CD4-positive, CD25-positive, alpha-beta regulatory T cell (primary cell): ENCODE measurements around the gene ACKR2. TPM values are rescaled to one million over a fixed set of nuclear protein-coding genes. Genes with fewer than 3 reads are reported as not detected.
A peak's percentile ranks its signal among the peaks of the same experiment; 100 is the strongest.
"Not testable (repeated sequence)": the region's sequence is repeated elsewhere in the genome, so short reads cannot be mapped to it uniquely, and the experiment has no call there.

Experiments
- ATAC-seq, 2 donors: fragments of 150-1000 bp; cut with Tn5 transposase; one replicate each; pipeline ENCODE4 v1.10.0; 2021; ENCODE audit warnings: low read depth in 2 of 2, moderate number of reproducible peaks in 2 of 2, moderate library complexity in 1 of 2
- DNase-seq, 3 donors: peaks; one replicate each; pipeline versions ENCODE4 v3.0.0 to v3.0.0-alpha.2; 2012 to 2022; ENCODE audit warnings: mixed read lengths in 1 of 3
- H3K27ac ChIP-seq: one replicate; pipeline ENCODE4 v1.7.0; 2013; ENCODE audit warnings: mild to moderate bottlenecking, low read length; ENCODE audit not compliant: insufficient read depth, poor library complexity, severe bottlenecking
- H3K27me3 ChIP-seq: one replicate; pipeline ENCODE4 v1.7.0; 2013; ENCODE audit warnings: low read length; ENCODE audit not compliant: control insufficient read depth, insufficient read depth
- H3K36me3 ChIP-seq: one replicate; pipeline ENCODE4 v1.7.0; 2013; ENCODE audit warnings: mild to moderate bottlenecking, low read length, moderate library complexity; ENCODE audit not compliant: control insufficient read depth, insufficient read depth
- H3K4me1 ChIP-seq: 2 replicates; pipeline ENCODE4 v1.7.0; 2013; ENCODE audit warnings: mild to moderate bottlenecking, low read length; ENCODE audit not compliant: insufficient read depth, control insufficient read depth, poor library complexity, severe bottlenecking
- H3K4me3 ChIP-seq: one replicate; pipeline ENCODE4 v1.7.0; 2013; ENCODE audit warnings: low read depth, mild to moderate bottlenecking, low read length, moderate library complexity
- H3K9me3 ChIP-seq, 2 experiments: 1 replicate in 1 of 2; 2 replicates in 1 of 2; pipeline ENCODE4 v1.7.0; 2013; ENCODE audit warnings: low read length in 2 of 2, mild to moderate bottlenecking in 1 of 2, moderate library complexity in 1 of 2; ENCODE audit not compliant: control insufficient read depth in 2 of 2
- H3K27ac Mint-ChIP-seq, 3 donors: one replicate each; pipeline ENCODE4 v1.8.0; 2020 to 2022; ENCODE audit warnings: mild to moderate bottlenecking in 3 of 3, mixed read lengths in 3 of 3, moderate library complexity in 2 of 3
- H3K27me3 Mint-ChIP-seq: one replicate; pipeline ENCODE4 v1.8.0; 2022; ENCODE audit warnings: mild to moderate bottlenecking, mixed read lengths
- H3K36me3 Mint-ChIP-seq: one replicate; pipeline ENCODE4 v1.8.0; 2020; ENCODE audit warnings: mixed read lengths
- H3K4me1 Mint-ChIP-seq, 4 donors: one replicate each; pipeline ENCODE4 v1.8.0; 2020 to 2022; ENCODE audit warnings: mixed read lengths in 4 of 4, mild to moderate bottlenecking in 1 of 4
- H3K4me3 Mint-ChIP-seq, 4 donors: one replicate each; pipeline ENCODE4 v1.8.0; 2020 to 2022; ENCODE audit warnings: mild to moderate bottlenecking in 4 of 4, mixed read lengths in 4 of 4, moderate library complexity in 3 of 4
- H3K9me3 Mint-ChIP-seq, 7 donors: one replicate each; pipeline ENCODE4 v1.8.0; 2020 to 2022; ENCODE audit warnings: mixed read lengths in 7 of 7, mild to moderate bottlenecking in 3 of 7, moderate library complexity in 2 of 7
- polyA plus RNA-seq, 4 donors: library from polyadenylated mRNA; unstranded; fragments of 300-500 nt; fragmentation: Illumina TruSeq; gene quantifications; one replicate each; pipeline ENCODE4 v1.2.3, GENCODE V29; 2021
- total RNA-seq: library from RNA; stranded (reverse); gene quantifications from one replicate; pipeline ENCODE4 v1.2.3, GENCODE V29; 2022

The ACKR2 gene
- total and polyA plus RNA-seq, 5 donors from 2014 or later = 0.29 to 0.35 TPM; not detected in 3

DNA sequence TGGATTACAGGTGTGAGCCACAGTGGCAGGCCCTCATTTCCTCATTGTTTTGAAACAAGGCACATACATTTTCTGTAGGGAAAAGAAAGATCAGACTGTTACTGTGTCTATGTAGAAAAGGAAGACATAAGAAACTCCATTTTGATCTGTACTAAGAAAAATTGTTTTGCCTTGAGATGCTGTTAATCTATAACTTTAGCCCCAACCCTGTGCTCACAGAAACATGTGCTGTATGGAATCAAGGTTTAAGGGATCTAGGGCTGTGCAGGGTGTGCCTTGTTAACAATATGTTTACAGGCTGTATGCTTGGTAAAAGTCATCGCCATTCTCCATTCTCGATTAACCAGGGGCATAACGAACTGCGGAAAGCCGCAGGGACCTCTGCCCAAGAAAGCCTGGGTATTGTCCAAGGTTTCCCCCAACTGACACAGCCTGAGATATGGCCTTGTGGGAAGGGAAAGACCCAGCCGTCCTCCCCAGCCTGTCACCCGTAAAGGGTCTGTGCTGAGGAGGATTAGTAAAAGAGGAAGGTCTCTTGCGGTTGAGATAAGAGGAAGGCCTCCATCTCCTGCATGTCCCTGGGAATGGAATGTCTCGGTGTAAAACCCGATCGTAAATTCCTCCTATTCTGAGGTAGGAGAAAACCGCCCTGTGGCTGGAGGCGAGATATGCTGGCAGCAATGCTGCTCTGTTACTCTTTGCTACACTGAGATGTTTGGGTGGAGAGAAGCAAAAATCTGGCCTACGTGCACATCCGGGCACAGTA, 2.1 kb downstream of the ACKR2 start:
- not testable (repeated sequence) for H3K27ac ChIP-seq, H3K9me3 Mint-ChIP-seq, H3K4me3 Mint-ChIP-seq, H3K9me3 ChIP-seq, H3K36me3 ChIP-seq, H3K4me1 Mint-ChIP-seq, ATAC-seq, H3K36me3 Mint-ChIP-seq, H3K4me3 ChIP-seq, DNase-seq, H3K4me1 ChIP-seq
- H3K27me3 ChIP-seq = peaks cover 11% of the 10 kb centered on the region
- Mint-ChIP-seq H3K27ac (peak overlapping the region in 1 of 3 donors; percentile 16), H3K27me3 (peaks cover 28% of the 10 kb centered on the region)

DNA sequence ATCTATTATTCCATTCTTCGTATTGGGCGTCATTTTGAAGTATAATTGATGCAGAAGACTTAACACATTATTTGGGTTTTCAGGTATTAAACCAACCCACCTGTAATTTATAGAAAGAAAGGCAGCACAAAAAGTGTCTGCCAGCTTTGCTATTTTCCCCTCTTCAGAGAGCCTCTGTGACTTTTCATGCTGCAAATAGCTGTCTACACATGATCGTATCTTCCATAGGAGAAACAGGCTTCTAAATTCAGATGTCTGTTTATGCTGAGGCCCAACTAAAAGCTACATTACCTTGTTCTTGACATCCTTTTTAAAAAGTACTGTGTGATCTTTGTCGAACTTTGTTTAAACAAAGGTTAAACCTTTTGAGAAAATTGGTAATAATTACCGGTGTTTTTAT, 5.0 kb downstream of the ACKR2 start:
- no peak for DNase-seq
- Mint-ChIP-seq H3K4me1 (no peaks in the 10 kb centered on the region), H3K27me3 (peaks cover 15% of the 10 kb centered on the region), H3K4me3 (no peak overlapping the region), H3K36me3 (no peaks in the 10 kb centered on the region), H3K9me3 (peaks cover 0 to 4% (median 0%) of the 10 kb centered on the region in 7 donors), H3K27ac (no peak overlapping the region)
- peaks cover 4% of the 10 kb centered on the region for H3K27me3 ChIP-seq
- no peaks in the 10 kb centered on the region for H3K36me3 ChIP-seq
- H3K27ac ChIP-seq = no peak overlapping the region
- no peaks in the 10 kb centered on the region for H3K9me3 ChIP-seq
- H3K4me1 ChIP-seq = no peaks in the 10 kb centered on the region
- no peak overlapping the region for H3K4me3 ChIP-seq
- ATAC-seq = no peak

DNA sequence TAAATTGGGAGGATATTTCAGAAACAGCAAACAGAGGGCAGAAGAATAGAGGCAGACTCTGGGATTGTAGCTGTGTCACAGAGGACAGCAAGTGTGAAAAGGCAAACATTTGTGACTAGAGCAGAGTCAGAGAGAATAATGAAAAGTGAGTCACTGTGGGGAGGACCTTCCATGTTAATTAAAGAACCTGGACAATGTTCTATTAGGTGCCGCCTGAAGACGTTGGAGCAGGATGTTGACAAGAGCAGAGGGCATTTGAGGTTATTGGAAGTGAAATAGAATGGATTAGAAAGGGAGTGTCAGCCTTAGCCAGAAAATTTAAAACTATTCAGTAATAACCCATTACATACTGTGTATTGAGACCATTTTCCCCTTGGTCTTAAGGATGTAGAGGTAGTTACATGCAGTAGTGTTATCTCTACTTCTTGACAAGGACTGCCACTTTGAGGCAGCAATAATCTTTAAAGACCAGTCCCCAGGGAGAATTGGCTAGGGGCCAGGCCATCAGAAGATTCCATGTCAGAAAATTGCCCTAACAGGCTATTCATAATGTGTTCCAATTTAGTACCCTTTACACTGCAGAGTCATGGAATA, 5.8 kb downstream of the ACKR2 start:
- Mint-ChIP-seq H3K36me3 (no peaks in the 10 kb centered on the region), H3K27ac (no peak overlapping the region), H3K9me3 (peaks cover 0 to 4% (median 0%) of the 10 kb centered on the region in 7 donors), H3K4me3 (no peak overlapping the region), H3K27me3 (peaks cover 19% of the 10 kb centered on the region), H3K4me1 (no peaks in the 10 kb centered on the region)
- Histone ChIP-seq H3K36me3 (no peaks in the 10 kb centered on the region), H3K4me3 (no peak overlapping the region), H3K9me3 (no peaks in the 10 kb centered on the region), H3K4me1 (no peaks in the 10 kb centered on the region), H3K27me3 (peaks cover 4% of the 10 kb centered on the region), H3K27ac (no peak overlapping the region)
- no peak for ATAC-seq
- DNase-seq = no peak

- no peaks in the 10 kb centered on the region for H3K9me3 ChIP-seq
- Mint-ChIP-seq H3K4me1 (no peaks in the 10 kb centered on the region), H3K27me3 (peaks cover 20% of the 10 kb centered on the region), H3K36me3 (no peaks in the 10 kb centered on the region), H3K9me3 (no peaks in the 10 kb centered on the region), H3K4me3 (no peak overlapping the region), H3K27ac (no peak overlapping the region)
- DNase-seq = no peak
- H3K4me3 ChIP-seq = no peak overlapping the region
- H3K36me3 ChIP-seq = no peaks in the 10 kb centered on the region
- ATAC-seq = no peak
- H3K4me1 ChIP-seq = no peaks in the 10 kb centered on the region
- H3K27me3 ChIP-seq = peaks cover 4% of the 10 kb centered on the region
- no peak overlapping the region for H3K27ac ChIP-seq
Measured at GRCh38 chr3:42815826-42816225, 6.6 kb downstream of the ACKR2 start.

GRCh38 chr3:42819351-42819965, 10.2 kb downstream of the ACKR2 start:
- Histone ChIP-seq H3K9me3 (no peaks in the 10 kb centered on the region), H3K4me3 (no peak overlapping the region), H3K4me1 (no peaks in the 10 kb centered on the region), H3K27ac (no peak overlapping the region), H3K36me3 (no peaks in the 10 kb centered on the region), H3K27me3 (peaks cover 4% of the 10 kb centered on the region)
- Mint-ChIP-seq H3K36me3 (peaks cover 5% of the 10 kb centered on the region), H3K4me3 (no peak overlapping the region), H3K27ac (no peak overlapping the region), H3K9me3 (no peaks in the 10 kb centered on the region), H3K4me1 (no peaks in the 10 kb centered on the region), H3K27me3 (peaks cover 26% of the 10 kb centered on the region)
- DNase-seq = no peak
- ATAC-seq = no peak

- Histone ChIP-seq H3K4me1 (no peaks in the 10 kb centered on the region), H3K4me3 (no peak overlapping the region), H3K27ac (no peak overlapping the region), H3K9me3 (no peaks in the 10 kb centered on the region), H3K27me3 (peaks cover 6% of the 10 kb centered on the region), H3K36me3 (no peaks in the 10 kb centered on the region)
- no peak for DNase-seq
- H3K27ac Mint-ChIP-seq = no peak overlapping the region
- peaks cover 5% of the 10 kb centered on the region for H3K36me3 Mint-ChIP-seq
- ATAC-seq = no peak
- H3K4me3 Mint-ChIP-seq = no peak overlapping the region
- no peaks in the 10 kb centered on the region for H3K4me1 Mint-ChIP-seq
- no peaks in the 10 kb centered on the region for H3K9me3 Mint-ChIP-seq
- H3K27me3 Mint-ChIP-seq = peaks cover 29% of the 10 kb centered on the region
Measured at GRCh38 chr3:42820746-42821051, 11.5 kb downstream of the ACKR2 start.

DNA sequence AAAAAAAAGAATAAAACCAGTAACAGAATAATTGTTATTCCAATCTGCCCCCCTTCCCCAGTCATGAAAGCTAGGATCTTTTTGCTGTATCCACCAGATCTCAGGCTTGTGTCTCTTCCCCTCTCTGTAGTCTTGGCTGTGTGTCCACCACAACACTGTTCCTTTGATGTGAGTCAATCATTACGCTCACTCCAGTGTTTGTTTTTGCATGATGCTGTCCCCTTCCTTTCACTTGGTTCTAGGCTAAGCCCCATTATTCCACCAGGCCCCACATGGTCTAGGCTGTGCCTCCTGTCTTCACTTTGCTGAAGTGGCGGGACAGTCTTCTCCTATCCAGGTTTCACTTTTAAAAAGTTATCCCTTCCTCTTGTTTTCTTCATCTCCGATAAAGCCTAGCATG, 13.6 kb downstream of the ACKR2 start:
- peaks cover 39% of the 10 kb centered on the region for H3K27me3 Mint-ChIP-seq
- ATAC-seq (no peak), DNase-seq (no peak)
- Histone ChIP-seq H3K4me1 (no peaks in the 10 kb centered on the region), H3K9me3 (no peaks in the 10 kb centered on the region), H3K4me3 (no peak overlapping the region), H3K27ac (no peak overlapping the region), H3K27me3 (peaks cover 13% of the 10 kb centered on the region), H3K36me3 (no peaks in the 10 kb centered on the region)
- no peak overlapping the region for H3K27ac Mint-ChIP-seq
- no peak overlapping the region for H3K4me3 Mint-ChIP-seq
- peaks cover 5% of the 10 kb centered on the region for H3K36me3 Mint-ChIP-seq
- no peaks in the 10 kb centered on the region for H3K4me1 Mint-ChIP-seq
- H3K9me3 Mint-ChIP-seq = no peaks in the 10 kb centered on the region

GRCh38 chr3:42823351-42823750, 14.1 kb downstream of the ACKR2 start:
- Histone ChIP-seq H3K9me3 (no peaks in the 10 kb centered on the region), H3K27ac (no peak overlapping the region), H3K4me3 (no peak overlapping the region), H3K27me3 (peaks cover 13% of the 10 kb centered on the region), H3K36me3 (no peaks in the 10 kb centered on the region), H3K4me1 (no peaks in the 10 kb centered on the region)
- Mint-ChIP-seq H3K9me3 (no peaks in the 10 kb centered on the region), H3K27me3 (peaks cover 44% of the 10 kb centered on the region), H3K4me1 (no peaks in the 10 kb centered on the region), H3K4me3 (no peak overlapping the region), H3K36me3 (peaks cover 5% of the 10 kb centered on the region), H3K27ac (no peak overlapping the region)
- DNase-seq (no peak), ATAC-seq (no peak)
